ENCODE data around the gene ADAP1.
A peak's percentile ranks its signal among the peaks of the same experiment; 100 is the strongest.

GRCh38 chr7:992709-993607, 38.5 kb upstream of the ADAP1 start:
- peak; percentile 100 for TF ChIP-seq CTCF (IDR thresholded peaks at IDR 0.05)
- TF ChIP-seq EZH2phosphoT487 (IDR thresholded peaks at IDR 0.05): no peak
